Nephron progenitor cell (in vitro differentiated cells): ENCODE data around the gene TEX12.

Source experiments
- DNase-seq: peaks from one replicate; pipeline ENCODE4 v3.0.0; 2021
- H3K27ac Mint-ChIP-seq: 2 replicates; pipeline ENCODE4 v1.8.0; 2021; ENCODE audit warnings: mild to moderate bottlenecking, moderate library complexity, mixed read lengths
- H3K27me3 Mint-ChIP-seq: 2 replicates; pipeline ENCODE4 v1.8.0; 2021; ENCODE audit warnings: mild to moderate bottlenecking, low read depth, mixed read lengths; ENCODE audit not compliant: poor library complexity
- H3K36me3 Mint-ChIP-seq: 2 replicates; pipeline ENCODE4 v1.8.0; 2021; ENCODE audit warnings: low read depth, mixed read lengths
- H3K4me1 Mint-ChIP-seq: 2 replicates; pipeline ENCODE4 v1.8.0; 2021; ENCODE audit warnings: mixed read lengths
- H3K4me3 Mint-ChIP-seq: 2 replicates; pipeline ENCODE4 v1.8.0; 2021; ENCODE audit warnings: mild to moderate bottlenecking, moderate library complexity, mixed read lengths
- H3K9me3 Mint-ChIP-seq: 2 replicates; pipeline ENCODE4 v1.8.0; 2021; ENCODE audit warnings: mild to moderate bottlenecking, moderate library complexity, mixed read lengths
- CTCF ChIP-seq: fragments of 200-600 bp; sonication (generic); IDR thresholded peaks from 2 replicates; pipeline ENCODE4 v1.5.0; 2021; ENCODE audit warnings: antibody characterized with exemption

TEX12 gene

GRCh38 chr11:112216561-112217105 is 49.5 kb downstream of the TEX12 start:
- Mint-ChIP-seq H3K4me1 (no peaks in the 10 kb centered on the region), H3K4me3 (no peak overlapping the region), H3K27me3 (peaks cover 5% of the 10 kb centered on the region), H3K9me3 (no peaks in the 10 kb centered on the region), H3K36me3 (no peaks in the 10 kb centered on the region), H3K27ac (no peak overlapping the region)
- no peak for TF ChIP-seq CTCF
- no peak for DNase-seq

- Mint-ChIP-seq H3K36me3 (no peaks in the 10 kb centered on the region), H3K9me3 (peaks cover 9% of the 10 kb centered on the region), H3K27ac (no peak overlapping the region), H3K4me3 (no peak overlapping the region), H3K27me3 (peaks cover 17% of the 10 kb centered on the region), H3K4me1 (peaks cover 6% of the 10 kb centered on the region)
- DNase-seq: peak; percentile 39
- TF ChIP-seq CTCF: peak; percentile 68
Measured at GRCh38 chr11:112219476-112220232, 52.5 kb downstream of the TEX12 start.

GRCh38 chr11:112221274-112221835 is 54.2 kb downstream of the TEX12 start:
- Mint-ChIP-seq H3K4me1 (peaks cover 6% of the 10 kb centered on the region), H3K9me3 (peaks cover 13% of the 10 kb centered on the region), H3K4me3 (no peak overlapping the region), H3K36me3 (no peaks in the 10 kb centered on the region), H3K27ac (no peak overlapping the region), H3K27me3 (peaks cover 23% of the 10 kb centered on the region)
- TF ChIP-seq CTCF: no peak
- DNase-seq: no peak
